Endothelial cell of umbilical vein (primary cell): ENCODE data around the gene TOM1L2. TPM values are rescaled to one million over a fixed set of nuclear protein-coding genes. Genes with fewer than 3 reads are reported as not detected.

Experiments
- BruUV-seq: library from RNA; stranded (reverse); fragments of 400-500 nt; replicated peaks from 2 replicates; lab custom pipeline; 2021; lab: Mats Ljungman, UMichigan
- CTCF ChIA-PET: fragments of 300-600, 350-600 bp; sonication (Branson Sonifier 250); formaldehyde crosslinking; loops from one replicate; lab custom pipeline; 2021; ENCODE audit warnings: antibody characterized with exemption, inconsistent platforms; lab: Charles Lee
- POLR2A ChIA-PET: fragments of 300-600, 350-600 bp; sonication (Branson Sonifier 250); formaldehyde crosslinking; loops from one replicate; lab custom pipeline; 2021; ENCODE audit warnings: antibody characterized with exemption, inconsistent platforms; lab: Charles Lee
- DNase-seq: peaks from one replicate; pipeline ENCODE4 v3.0.0-alpha.2; 2011; ENCODE audit warnings: low read depth, low spot score
- FAIRE-seq: peaks from 2 replicates; lab custom pipeline; 2011; peaks lifted over from hg19 to GRCh38; lab: Jason Lieb, UNC
- H2AFZ ChIP-seq: 2 replicates; pipeline ENCODE4 v1.6.0; 2012; ENCODE audit warnings: low read depth, low read length, control low read depth, inconsistent platforms
- H3K27ac ChIP-seq: 2 replicates; pipeline ENCODE4 v1.5.1; 2011; ENCODE audit warnings: low read depth, mild to moderate bottlenecking, control low read depth, low read length, moderate library complexity; ENCODE audit not compliant: insufficient read depth
- H3K27me3 ChIP-seq, 2 experiments: 2 replicates each; pipeline versions ENCODE4 v1.6.0 to v1.6.1; 2011; ENCODE audit warnings: low read length in 2 of 2, mixed read lengths in 1 of 2; ENCODE audit not compliant: control insufficient read depth in 2 of 2, insufficient read depth in 2 of 2
- H3K36me3 ChIP-seq, 2 experiments: 2 replicates in 1 of 2; 3 replicates in 1 of 2; pipeline ENCODE4 v1.5.1; 2011; ENCODE audit warnings: low read length in 2 of 2, mild to moderate bottlenecking in 1 of 2, moderate library complexity in 1 of 2; ENCODE audit not compliant: control insufficient read depth in 2 of 2, insufficient read depth in 2 of 2; ENCODE audit errors: extremely low read depth in 1 of 2
- H3K4me1 ChIP-seq: 3 replicates; pipeline ENCODE4 v1.5.1; 2011; ENCODE audit warnings: mild to moderate bottlenecking, low read length; ENCODE audit not compliant: control insufficient read depth, insufficient read depth; ENCODE audit errors: extremely low read depth
- H3K4me2 ChIP-seq: 2 replicates; pipeline ENCODE4 v1.6.1; 2011; ENCODE audit warnings: low read length, control low read depth, mixed read lengths; ENCODE audit not compliant: insufficient read depth
- H3K4me3 ChIP-seq, 3 experiments: fragments of 200-600 bp in 1 of 3; sonication (generic), shearing (Covaris generic) in 1 of 3; replicated peaks in 1 of 3; 2 replicates each; pipeline ENCODE4 v1.5.1; 2011 to 2016; ENCODE audit warnings: control low read depth in 3 of 3, low read length in 3 of 3, mild to moderate bottlenecking in 2 of 3, inconsistent platforms in 1 of 3, low read depth in 1 of 3, moderate library complexity in 1 of 3; ENCODE audit not compliant: insufficient read depth in 1 of 3
- H3K79me2 ChIP-seq: 2 replicates; pipeline ENCODE4 v1.6.0; 2012; ENCODE audit warnings: low read length, inconsistent platforms; ENCODE audit not compliant: control insufficient read depth, insufficient read depth
- H3K9ac ChIP-seq: replicated peaks from 2 replicates; pipeline ENCODE3; 2011; ENCODE audit warnings: low read length, control low read depth; ENCODE audit not compliant: insufficient read depth; ENCODE audit errors: extremely low read depth
- H3K9me1 ChIP-seq: replicated peaks from 3 replicates; pipeline ENCODE4 v1.6.0; 2011; ENCODE audit warnings: mild to moderate bottlenecking, low read length; ENCODE audit not compliant: control insufficient read depth, insufficient read depth; ENCODE audit errors: extremely low read depth
- H3K9me3 ChIP-seq: replicated peaks from 2 replicates; pipeline ENCODE4 v1.5.1; 2012; ENCODE audit warnings: low read length, inconsistent platforms; ENCODE audit not compliant: control insufficient read depth, insufficient read depth
- H4K20me1 ChIP-seq: replicated peaks from 2 replicates; pipeline ENCODE3; 2011; ENCODE audit warnings: mild to moderate bottlenecking, low read length; ENCODE audit not compliant: control insufficient read depth, insufficient read depth; ENCODE audit errors: extremely low read depth
- EZH2 ChIP-seq: IDR thresholded peaks from 2 replicates; pipeline ENCODE4 v1.6.1; 2012; ENCODE audit warnings: borderline replicate concordance, low read depth, mild to moderate bottlenecking, moderate library complexity, low read length, inconsistent platforms; ENCODE audit not compliant: severe bottlenecking
- FOS ChIP-seq: IDR thresholded peaks from 2 replicates; pipeline ENCODE4 v1.6.1; 2011; ENCODE audit warnings: mild to moderate bottlenecking, low read length, moderate library complexity, borderline replicate concordance; ENCODE audit not compliant: insufficient read depth
- GATA2 ChIP-seq: IDR thresholded peaks from 2 replicates; pipeline ENCODE4 v1.7.0; 2011; ENCODE audit warnings: low read depth, mild to moderate bottlenecking, moderate library complexity, mixed read lengths, low read length; ENCODE audit not compliant: insufficient read length, insufficient read depth
- JUN ChIP-seq: IDR thresholded peaks from 2 replicates; pipeline ENCODE4 v1.6.1; 2011; ENCODE audit warnings: borderline replicate concordance, low read depth; ENCODE audit not compliant: insufficient read length, insufficient read depth
- MYC ChIP-seq: IDR thresholded peaks from one replicate; pipeline ENCODE4 v1.6.1; 2011; ENCODE audit warnings: mild to moderate bottlenecking, low read depth, low read length
- POLR2A ChIP-seq: IDR thresholded peaks from 2 replicates; pipeline ENCODE4 v1.6.1; 2012; ENCODE audit warnings: low read depth, mild to moderate bottlenecking, control low read depth, low read length
- POLR2AphosphoS5 ChIP-seq: IDR thresholded peaks from 2 replicates; pipeline ENCODE4 v1.6.1; 2012; ENCODE audit warnings: low read depth, mild to moderate bottlenecking, control low read depth, low read length, moderate library complexity; ENCODE audit not compliant: insufficient read depth
- dilution Hi-C: fragments of 300-500 bp; cut with MboI; formaldehyde crosslinking; loops from one replicate; pipeline ENCODE4 v1.15.0; 2019; ENCODE audit warnings: low sequenced_read_pairs; ENCODE audit not compliant: extremely low pct_ligation_motif_present
- intact Hi-C: fragments of 100-400 bp; cut with micrococcal nuclease; formaldehyde crosslinking; loops from one replicate; pipeline ENCODE4 v1.10.0; 2022
- polyA plus RNA-seq, 4 experiments: library from polyadenylated mRNA; depleted of rRNA in 3 of 4; stranded (reverse) in 3 of 4; unstranded in 1 of 4; fragments of >200 nt; gene quantifications; 2 replicates each; pipeline versions ENCODE4 v1.2.1 to v1.2.3, GENCODE V29; 2011 to 2012; ENCODE audit warnings: missing spikeins in 1 of 4
- total RNA-seq: library from RNA; stranded (reverse); gene quantifications from 2 replicates; pipeline ENCODE4 v1.2.3, GENCODE V29; 2021
- TF ChIP-seq, protein P1 (sequence below): IDR thresholded peaks from 2 replicates; pipeline ENCODE4 v1.6.1; 2011; ENCODE audit not compliant: insufficient read depth, insufficient read length
- TF ChIP-seq, protein P2 (sequence below), 2 donors: IDR thresholded peaks; 1 replicate in 1 of 2; 2 replicates in 1 of 2; pipeline ENCODE4 v1.5.1; 2011; ENCODE audit warnings: low read length in 2 of 2, mild to moderate bottlenecking in 2 of 2, moderate library complexity in 2 of 2, control low read depth in 1 of 2, inconsistent platforms in 1 of 2, low read depth in 1 of 2; ENCODE audit not compliant: insufficient read depth in 1 of 2; ENCODE audit errors: extremely low read depth in 1 of 2

TOM1L2 gene
- total and polyA plus RNA-seq, 2 donors (not counting 3 experiments of a cell fraction or from before 2014, with no cell fraction given), result 31.7 to 37.6 TPM

DNA sequence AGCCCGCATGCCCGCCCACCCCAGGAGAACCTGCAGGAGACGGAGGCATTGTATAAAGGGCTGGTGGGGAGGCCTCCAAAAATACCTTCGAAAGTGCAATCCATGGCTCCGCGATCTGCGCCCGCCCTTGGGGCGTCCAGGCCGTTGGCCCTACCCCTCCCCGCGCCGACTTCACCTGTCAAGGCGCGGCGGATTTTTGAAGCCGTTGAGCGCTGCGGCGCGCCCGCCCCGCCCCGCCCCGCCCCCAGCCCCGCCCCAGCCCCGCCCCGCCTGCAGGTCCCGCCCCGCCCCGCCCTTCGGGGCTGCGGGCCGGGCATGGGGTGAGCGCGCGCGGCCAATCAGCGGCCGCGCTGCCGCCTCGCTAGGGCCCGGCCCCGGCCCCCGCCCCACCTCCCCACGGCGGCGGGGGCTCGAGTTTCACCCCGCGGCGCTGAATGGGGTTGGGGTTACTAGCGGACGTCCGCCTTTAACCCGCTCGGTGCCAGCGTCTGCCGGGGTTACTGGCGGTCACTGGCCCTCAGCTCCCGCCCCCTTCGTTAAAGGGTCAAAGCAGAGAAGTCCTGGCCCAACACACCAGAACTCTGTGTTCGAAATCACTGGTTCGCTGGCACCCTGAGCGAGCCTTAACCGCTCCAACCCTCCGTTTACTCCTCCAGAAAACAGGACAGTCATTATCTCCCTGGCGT lies 148.6 kb downstream of the TOM1L2 start:
- FAIRE-seq, result peak; percentile 83

More for the DNA sequence above, 148.6 kb downstream of the TOM1L2 start:
- no peaks in the 10 kb centered on the region for H3K9me1 ChIP-seq
- dilution Hi-C loops (no loop called here), intact Hi-C loops (loop anchor here (1.0 kb wide), 1 partner anchor 13 kb away; the partner anchor contains the start of gene SREBF1)
- H3K4me1 ChIP-seq, result peaks cover 34% of the 10 kb centered on the region
- H3K4me2 ChIP-seq, result peak overlapping the region; percentile 33
- peaks cover 6% of the 10 kb centered on the region in 2 experiments for H3K36me3 ChIP-seq
- H3K79me2 ChIP-seq, result peaks cover 61% of the 10 kb centered on the region
- H3K9ac ChIP-seq, result peak overlapping the region; percentile 15
- ChIA-PET POLR2A (no interaction called here), CTCF (interaction anchor here (0.7 to 1.0 kb wide), 4 partner anchors 10 to 53 kb away, joined by 3 to 4 read pairs (median 4); no protein-coding TSS in a partner anchor)
- no peaks in the 10 kb centered on the region for H4K20me1 ChIP-seq
- no peaks in the 10 kb centered on the region for H3K27me3 ChIP-seq
- peak; percentile 68 for DNase-seq
- TF ChIP-seq GATA2 (no peak), MYC (no peak), JUN (no peak), FOS (no peak), POLR2A (no peak), POLR2AphosphoS5 (no peak), EZH2 (no peak)
- TF ChIP-seq, protein P1, sequence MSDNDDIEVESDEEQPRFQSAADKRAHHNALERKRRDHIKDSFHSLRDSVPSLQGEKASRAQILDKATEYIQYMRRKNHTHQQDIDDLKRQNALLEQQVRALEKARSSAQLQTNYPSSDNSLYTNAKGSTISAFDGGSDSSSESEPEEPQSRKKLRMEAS, result no peak
- TF ChIP-seq, protein P2, sequence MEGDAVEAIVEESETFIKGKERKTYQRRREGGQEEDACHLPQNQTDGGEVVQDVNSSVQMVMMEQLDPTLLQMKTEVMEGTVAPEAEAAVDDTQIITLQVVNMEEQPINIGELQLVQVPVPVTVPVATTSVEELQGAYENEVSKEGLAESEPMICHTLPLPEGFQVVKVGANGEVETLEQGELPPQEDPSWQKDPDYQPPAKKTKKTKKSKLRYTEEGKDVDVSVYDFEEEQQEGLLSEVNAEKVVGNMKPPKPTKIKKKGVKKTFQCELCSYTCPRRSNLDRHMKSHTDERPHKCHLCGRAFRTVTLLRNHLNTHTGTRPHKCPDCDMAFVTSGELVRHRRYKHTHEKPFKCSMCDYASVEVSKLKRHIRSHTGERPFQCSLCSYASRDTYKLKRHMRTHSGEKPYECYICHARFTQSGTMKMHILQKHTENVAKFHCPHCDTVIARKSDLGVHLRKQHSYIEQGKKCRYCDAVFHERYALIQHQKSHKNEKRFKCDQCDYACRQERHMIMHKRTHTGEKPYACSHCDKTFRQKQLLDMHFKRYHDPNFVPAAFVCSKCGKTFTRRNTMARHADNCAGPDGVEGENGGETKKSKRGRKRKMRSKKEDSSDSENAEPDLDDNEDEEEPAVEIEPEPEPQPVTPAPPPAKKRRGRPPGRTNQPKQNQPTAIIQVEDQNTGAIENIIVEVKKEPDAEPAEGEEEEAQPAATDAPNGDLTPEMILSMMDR (IDR thresholded peaks at IDR 0.05; ENCODE audit: extremely low read depth in 1 of 2, insufficient read depth in 1 of 2, low read depth in 1 of 2, low read length in 2 of 2), result no peak
- BruUV-seq, result no TSS peak
- H3K4me3 ChIP-seq, result peak overlapping the region in 1 of 3 experiments; percentile 22
- H3K27ac ChIP-seq, result peak overlapping the region; percentile 53
- no peaks in the 10 kb centered on the region for H3K9me3 ChIP-seq
- H2AFZ ChIP-seq, result peak overlapping the region; percentile 5
